UCSD-AML1 (cell line): ENCODE measurements around the gene MSI2.

Experiments used
- DNase-seq: peaks from one replicate; lab custom pipeline; 2025; ENCODE audit not compliant: unreplicated experiment; lab: John Stamatoyannopoulos, UW

Gene MSI2

GRCh38 chr17:57721967-57722703 is 465.8 kb downstream of the MSI2 start:
- no peak for DNase-seq

- DNase-seq: no peak
These were observed 466.4 kb downstream of the MSI2 start for GRCh38 chr17:57722704-57723043.

GRCh38 chr17:57723427-57724025 is 467.2 kb downstream of the MSI2 start:
- no peak for DNase-seq

- peak; percentile 29 for DNase-seq
These were observed 467.9 kb downstream of the MSI2 start for GRCh38 chr17:57724026-57724728.

- DNase-seq: no peak
These were observed 468.4 kb downstream of the MSI2 start for GRCh38 chr17:57724729-57725125.

GRCh38 chr17:57726213-57726790 is 470.0 kb downstream of the MSI2 start:
- DNase-seq: no peak

- DNase-seq: no peak
These were observed 470.5 kb downstream of the MSI2 start for GRCh38 chr17:57726838-57727237.

- DNase-seq: no peak
These were observed 471.4 kb downstream of the MSI2 start for GRCh38 chr17:57727630-57728175.

GRCh38 chr17:57730026-57730701 is 473.8 kb downstream of the MSI2 start:
- DNase-seq: no peak

GRCh38 chr17:57732062-57732461 is 475.7 kb downstream of the MSI2 start:
- no peak for DNase-seq

- DNase-seq: no peak
These were observed 476.8 kb downstream of the MSI2 start for GRCh38 chr17:57733085-57733484.
